ENCODE measurements around the gene LUC7L.

Gene LUC7L, protein sequence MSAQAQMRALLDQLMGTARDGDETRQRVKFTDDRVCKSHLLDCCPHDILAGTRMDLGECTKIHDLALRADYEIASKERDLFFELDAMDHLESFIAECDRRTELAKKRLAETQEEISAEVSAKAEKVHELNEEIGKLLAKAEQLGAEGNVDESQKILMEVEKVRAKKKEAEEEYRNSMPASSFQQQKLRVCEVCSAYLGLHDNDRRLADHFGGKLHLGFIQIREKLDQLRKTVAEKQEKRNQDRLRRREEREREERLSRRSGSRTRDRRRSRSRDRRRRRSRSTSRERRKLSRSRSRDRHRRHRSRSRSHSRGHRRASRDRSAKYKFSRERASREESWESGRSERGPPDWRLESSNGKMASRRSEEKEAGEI

DNA sequence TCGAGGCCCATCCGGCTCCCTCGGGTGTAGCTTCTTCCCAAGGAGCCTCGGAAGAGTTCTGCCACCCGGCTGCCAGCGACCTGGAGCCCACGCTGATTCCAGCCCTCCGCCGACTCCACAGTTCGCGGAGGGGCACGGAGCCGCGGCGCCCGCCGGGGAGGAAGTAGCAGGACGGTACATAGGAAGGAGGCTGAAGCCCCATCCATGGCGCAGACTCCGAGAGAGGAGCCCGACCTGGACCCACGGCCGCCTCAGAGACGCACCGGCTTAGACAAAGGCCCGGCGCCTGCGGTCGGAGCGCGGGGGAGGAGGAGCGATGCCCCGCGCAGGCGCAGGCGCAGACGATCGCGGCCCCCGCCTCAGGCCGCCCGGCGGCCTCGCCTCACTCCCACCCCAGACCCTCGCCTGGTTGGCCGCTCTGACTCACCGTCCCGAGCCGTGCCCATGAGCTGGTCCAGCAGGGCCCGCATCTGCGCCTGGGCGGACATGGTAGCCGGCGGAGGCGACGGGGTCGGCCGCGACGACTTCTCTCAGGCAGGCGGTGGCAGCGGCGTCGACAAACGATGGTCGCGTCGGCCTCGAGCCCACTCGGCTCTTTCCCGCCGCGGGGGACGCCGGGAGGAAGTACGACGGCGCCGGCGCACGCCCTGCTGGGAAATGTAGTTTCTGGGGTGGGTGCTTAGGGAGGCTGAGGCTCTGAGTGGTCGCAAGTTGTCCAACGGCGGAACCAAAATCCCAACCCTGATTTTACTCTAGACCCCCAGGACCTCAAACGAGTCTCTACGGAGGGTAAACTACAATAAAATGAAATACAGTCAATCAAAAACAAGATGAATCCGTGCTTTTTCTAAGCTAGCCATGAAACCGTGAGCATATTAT, at the start of gene LUC7L:
Gene LUC7L, minus strand, starts transcription at position 598 of the 879 bp plus-strand sequence. Its CDS starts 110 bp downstream, at position 488.
- TF ChIP-seq, protein P1, sequence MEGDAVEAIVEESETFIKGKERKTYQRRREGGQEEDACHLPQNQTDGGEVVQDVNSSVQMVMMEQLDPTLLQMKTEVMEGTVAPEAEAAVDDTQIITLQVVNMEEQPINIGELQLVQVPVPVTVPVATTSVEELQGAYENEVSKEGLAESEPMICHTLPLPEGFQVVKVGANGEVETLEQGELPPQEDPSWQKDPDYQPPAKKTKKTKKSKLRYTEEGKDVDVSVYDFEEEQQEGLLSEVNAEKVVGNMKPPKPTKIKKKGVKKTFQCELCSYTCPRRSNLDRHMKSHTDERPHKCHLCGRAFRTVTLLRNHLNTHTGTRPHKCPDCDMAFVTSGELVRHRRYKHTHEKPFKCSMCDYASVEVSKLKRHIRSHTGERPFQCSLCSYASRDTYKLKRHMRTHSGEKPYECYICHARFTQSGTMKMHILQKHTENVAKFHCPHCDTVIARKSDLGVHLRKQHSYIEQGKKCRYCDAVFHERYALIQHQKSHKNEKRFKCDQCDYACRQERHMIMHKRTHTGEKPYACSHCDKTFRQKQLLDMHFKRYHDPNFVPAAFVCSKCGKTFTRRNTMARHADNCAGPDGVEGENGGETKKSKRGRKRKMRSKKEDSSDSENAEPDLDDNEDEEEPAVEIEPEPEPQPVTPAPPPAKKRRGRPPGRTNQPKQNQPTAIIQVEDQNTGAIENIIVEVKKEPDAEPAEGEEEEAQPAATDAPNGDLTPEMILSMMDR (IDR thresholded peaks at IDR 0.05; ENCODE audit: low read depth, low read length), result no peak
- TF ChIP-seq POLR2A (IDR thresholded peaks at IDR 0.05; ENCODE audit: extremely low read depth, insufficient read length) (peak; percentile 95), MYC (IDR thresholded peaks at IDR 0.05; ENCODE audit: low read depth, low read length) (peak; percentile 78)
- TF ChIP-seq, protein P2, sequence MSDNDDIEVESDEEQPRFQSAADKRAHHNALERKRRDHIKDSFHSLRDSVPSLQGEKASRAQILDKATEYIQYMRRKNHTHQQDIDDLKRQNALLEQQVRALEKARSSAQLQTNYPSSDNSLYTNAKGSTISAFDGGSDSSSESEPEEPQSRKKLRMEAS (IDR thresholded peaks at IDR 0.05; ENCODE audit: low read depth, low read length), result peak; percentile 55
- peak within 1 kb of the TSS; percentile 92 for H3K4me3 ChIP-seq (ENCODE audit: low read depth, low read length)
- DNase-seq (ENCODE audit: low read depth), result peak; percentile 85

DNA sequence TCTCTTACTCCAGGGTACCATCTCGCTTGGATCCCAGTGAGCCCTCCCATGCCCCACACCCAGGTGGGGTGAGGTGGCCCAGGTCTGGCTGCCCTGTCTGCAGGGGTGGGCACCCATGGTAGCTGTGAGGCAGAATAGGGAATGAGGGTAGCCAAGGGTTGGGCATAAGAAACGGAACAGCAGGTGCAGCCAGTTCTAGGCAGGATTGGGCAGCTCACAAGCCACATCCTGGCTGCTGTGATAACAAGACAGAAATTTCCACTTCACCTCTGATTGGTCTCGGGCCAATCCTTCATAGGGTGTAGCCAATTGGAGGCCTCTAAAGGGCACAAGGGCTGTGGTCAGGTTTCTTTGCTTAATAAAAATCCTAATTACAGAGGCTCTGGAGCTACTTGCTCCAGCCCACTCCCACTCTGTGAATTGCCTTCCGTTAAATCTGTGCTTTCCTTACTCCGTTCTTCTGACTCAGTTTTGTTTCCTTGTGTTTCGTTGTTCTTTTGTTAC, 49.7 kb upstream of the LUC7L start:
- TF ChIP-seq, protein P1 (IDR thresholded peaks at IDR 0.05; ENCODE audit: low read depth, low read length), result no peak
- TF ChIP-seq POLR2A (IDR thresholded peaks at IDR 0.05; ENCODE audit: extremely low read depth, insufficient read length) (no peak), MYC (IDR thresholded peaks at IDR 0.05; ENCODE audit: low read depth, low read length) (no peak)
- TF ChIP-seq, protein P2 (IDR thresholded peaks at IDR 0.05; ENCODE audit: low read depth, low read length), result no peak
- DNase-seq (ENCODE audit: low read depth), result peak; percentile 42
- H3K4me3 ChIP-seq (ENCODE audit: low read depth, low read length), result no peak overlapping the region

DNA sequence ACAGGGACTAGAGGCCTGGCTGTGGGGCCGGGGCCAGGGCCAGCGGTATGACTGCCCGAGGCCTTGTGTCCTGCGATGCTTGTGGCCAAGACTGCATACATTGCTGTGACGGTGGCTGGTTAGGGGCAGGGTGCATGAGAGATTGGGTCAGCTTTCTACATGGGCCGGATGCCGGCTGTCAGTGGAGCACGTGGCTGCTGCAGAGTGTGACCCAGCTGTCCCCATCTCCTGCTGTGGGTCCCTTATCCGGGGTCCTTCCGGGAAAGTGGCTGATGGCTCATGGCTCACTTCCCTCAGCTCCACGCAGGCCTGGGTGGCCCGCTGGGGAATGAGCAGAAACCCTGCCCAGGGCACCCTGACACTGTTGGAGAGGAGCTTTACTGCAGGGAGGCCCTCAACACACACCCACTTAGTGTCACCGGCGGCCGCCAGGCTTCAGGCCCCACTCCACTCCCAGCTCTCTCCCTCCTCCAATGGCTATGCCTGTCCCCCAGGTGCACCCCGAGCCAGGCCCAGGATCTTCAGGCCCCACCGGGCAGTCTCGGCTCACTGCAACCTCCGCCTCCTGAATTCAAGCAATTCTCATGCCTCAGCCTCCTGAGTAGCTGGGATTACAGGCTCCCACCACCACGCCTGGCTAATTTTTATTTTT, 47.3 kb upstream of the LUC7L start:
- DNase-seq (ENCODE audit: low read depth), result no peak
- no peak for TF ChIP-seq MYC (IDR thresholded peaks at IDR 0.05; ENCODE audit: low read depth, low read length)
- TF ChIP-seq, protein P1 (IDR thresholded peaks at IDR 0.05; ENCODE audit: low read depth, low read length), result no peak
- no peak for TF ChIP-seq POLR2A (IDR thresholded peaks at IDR 0.05; ENCODE audit: extremely low read depth, insufficient read length)
- TF ChIP-seq, protein P2 (IDR thresholded peaks at IDR 0.05; ENCODE audit: low read depth, low read length), result no peak
- no peak overlapping the region for H3K4me3 ChIP-seq (ENCODE audit: low read depth, low read length)

DNA sequence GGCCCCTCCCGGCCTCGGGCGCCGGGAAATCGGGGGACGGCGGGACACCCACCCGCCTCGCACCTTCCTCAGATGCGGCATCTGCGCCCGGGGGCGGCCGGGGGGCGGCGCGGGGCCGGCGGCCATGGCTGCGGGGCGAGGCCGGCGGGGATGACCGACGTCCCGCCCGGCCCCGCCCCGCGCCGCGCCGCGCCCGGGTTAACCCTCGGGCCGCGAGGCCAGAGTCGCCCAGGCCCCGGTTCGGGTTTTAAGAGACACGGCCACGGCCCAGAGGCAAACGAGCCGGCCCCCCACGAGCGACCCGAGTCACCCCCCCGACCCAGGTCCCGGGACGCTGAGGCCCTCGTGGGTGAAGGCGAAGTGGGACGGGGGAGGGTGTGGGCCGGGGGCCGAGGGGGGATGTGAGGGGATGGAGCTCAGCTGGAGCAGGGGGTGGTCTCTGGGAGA, 46.6 kb upstream of the LUC7L start, which contains the start of gene RGS11:
Gene RGS11, minus strand, starts transcription at position 159 of the 447 bp plus-strand sequence. Its CDS starts 33 bp downstream, at position 126.
- no peak for DNase-seq (ENCODE audit: low read depth)
- TF ChIP-seq MYC (IDR thresholded peaks at IDR 0.05; ENCODE audit: low read depth, low read length), result no peak
- TF ChIP-seq, protein P2 (IDR thresholded peaks at IDR 0.05; ENCODE audit: low read depth, low read length), result no peak
- TF ChIP-seq, protein P1 (IDR thresholded peaks at IDR 0.05; ENCODE audit: low read depth, low read length), result no peak
- TF ChIP-seq POLR2A (IDR thresholded peaks at IDR 0.05; ENCODE audit: extremely low read depth, insufficient read length), result no peak
- H3K4me3 ChIP-seq (ENCODE audit: low read depth, low read length), result no peak within 1 kb of the TSS

DNA sequence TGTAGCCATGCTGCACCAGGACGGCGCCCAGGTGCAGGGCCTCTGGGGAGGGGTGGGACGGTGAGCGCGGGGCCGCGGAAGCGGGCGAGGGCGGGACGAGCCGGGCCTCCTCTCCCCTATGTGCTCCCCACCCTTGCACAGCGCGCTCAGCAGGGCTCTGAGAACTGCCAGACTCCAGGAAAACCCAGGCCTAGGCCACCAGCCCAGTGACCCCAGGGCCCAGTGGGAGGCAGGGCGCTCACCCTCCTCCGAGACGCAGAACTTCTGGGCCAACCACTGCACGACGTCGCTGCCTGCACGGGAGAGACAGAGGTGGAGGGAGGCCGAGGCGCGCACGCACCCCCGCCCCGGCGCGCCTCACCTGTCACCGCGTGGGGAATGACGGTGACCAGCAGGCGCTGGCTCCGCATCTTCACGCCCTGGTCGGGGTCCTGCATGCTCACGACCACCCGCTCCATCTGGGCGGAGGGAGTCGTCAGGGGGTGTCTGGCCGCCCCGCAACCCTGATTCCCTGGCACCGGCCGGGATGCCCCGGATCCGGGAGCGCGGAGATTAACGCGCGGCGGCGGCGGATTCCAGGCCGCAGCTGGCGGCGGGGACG, 45.9 kb upstream of the LUC7L start:
- no peak for DNase-seq (ENCODE audit: low read depth)
- no peak overlapping the region for H3K4me3 ChIP-seq (ENCODE audit: low read depth, low read length)

More for the DNA sequence above, 45.9 kb upstream of the LUC7L start:
- TF ChIP-seq, protein P1 (IDR thresholded peaks at IDR 0.05; ENCODE audit: low read depth, low read length), result no peak
- TF ChIP-seq MYC (IDR thresholded peaks at IDR 0.05; ENCODE audit: low read depth, low read length), result no peak
- TF ChIP-seq, protein P2 (IDR thresholded peaks at IDR 0.05; ENCODE audit: low read depth, low read length), result no peak
- TF ChIP-seq POLR2A (IDR thresholded peaks at IDR 0.05; ENCODE audit: extremely low read depth, insufficient read length), result no peak
